Fibroblast of peridontal ligament (primary cell): ENCODE results near the gene RRH.
"Not testable (repeated sequence)": the region's sequence is repeated elsewhere in the genome, so short reads cannot be mapped to it uniquely, and the experiment has no call there.

Experiments used
- DNase-seq: peaks from one replicate; pipeline ENCODE4 v3.0.0-alpha.2; 2010; ENCODE audit errors: extremely low read depth

RRH gene, protein sequence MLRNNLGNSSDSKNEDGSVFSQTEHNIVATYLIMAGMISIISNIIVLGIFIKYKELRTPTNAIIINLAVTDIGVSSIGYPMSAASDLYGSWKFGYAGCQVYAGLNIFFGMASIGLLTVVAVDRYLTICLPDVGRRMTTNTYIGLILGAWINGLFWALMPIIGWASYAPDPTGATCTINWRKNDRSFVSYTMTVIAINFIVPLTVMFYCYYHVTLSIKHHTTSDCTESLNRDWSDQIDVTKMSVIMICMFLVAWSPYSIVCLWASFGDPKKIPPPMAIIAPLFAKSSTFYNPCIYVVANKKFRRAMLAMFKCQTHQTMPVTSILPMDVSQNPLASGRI

DNA sequence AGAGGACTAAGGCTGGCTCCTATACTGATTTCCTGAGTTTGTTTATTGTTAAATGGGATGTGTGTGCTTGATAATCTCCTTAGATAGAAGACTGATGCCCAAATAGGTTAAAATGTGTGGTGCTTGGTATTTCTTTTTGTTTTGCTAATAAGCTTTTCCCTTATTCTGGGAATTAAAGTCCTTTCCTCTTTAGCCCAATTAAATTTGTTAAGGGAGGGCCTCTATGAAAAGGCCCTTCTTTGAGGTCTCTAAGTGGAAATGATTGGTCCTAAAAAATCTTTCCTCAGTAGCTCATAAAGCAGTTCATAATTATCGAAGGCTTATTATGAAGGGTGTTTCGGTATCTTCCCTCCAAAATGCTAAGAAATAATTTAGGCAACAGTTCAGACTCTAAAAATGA lies at the start of gene RRH:
Gene RRH, plus strand, starts transcription at position 301 of the 400 bp plus-strand sequence. Its CDS starts 56 bp downstream, at position 357.
- no peak for DNase-seq

DNA sequence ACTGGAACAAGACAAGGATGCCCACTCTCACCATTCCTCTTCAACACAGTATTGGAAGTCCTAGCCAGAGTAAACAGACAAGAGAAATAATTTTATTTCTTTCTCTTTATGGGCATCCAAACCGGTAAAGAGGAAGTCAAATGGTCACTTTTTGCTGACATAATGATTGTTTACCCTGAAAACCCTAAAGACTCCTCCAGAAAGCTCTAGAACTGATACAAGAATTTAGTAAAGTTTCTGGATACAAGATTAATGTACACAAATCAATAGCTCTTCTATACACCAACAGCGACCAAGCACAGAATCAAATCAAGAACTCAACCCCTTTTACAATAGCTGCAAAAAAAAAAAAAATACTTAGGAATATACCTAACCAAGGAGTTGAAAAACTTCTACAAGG lies 45.7 kb upstream of the RRH start:
- DNase-seq: not testable (repeated sequence)

- no peak for DNase-seq
These were observed 40.9 kb upstream of the RRH start for GRCh38 chr4:109786846-109787245.

DNA sequence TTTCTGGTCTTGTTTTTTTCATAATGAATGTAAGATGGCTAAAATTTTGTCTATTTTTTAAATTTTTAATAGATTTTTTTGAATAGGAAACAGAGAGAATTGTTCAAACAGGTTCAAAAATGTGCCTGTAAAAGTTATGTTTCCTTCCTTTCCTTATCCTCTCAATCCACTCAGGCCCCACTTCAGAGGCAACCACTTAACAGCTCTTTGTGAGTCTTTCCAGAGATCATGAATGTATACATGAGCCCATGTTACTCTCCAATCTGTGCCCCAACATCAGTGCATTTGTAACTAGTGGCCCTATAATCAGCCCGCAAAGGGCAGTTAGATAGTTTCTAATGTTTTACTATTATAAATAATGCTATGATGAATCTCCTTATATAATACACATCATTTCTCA lies 40.0 kb upstream of the RRH start:
- no peak for DNase-seq

DNA sequence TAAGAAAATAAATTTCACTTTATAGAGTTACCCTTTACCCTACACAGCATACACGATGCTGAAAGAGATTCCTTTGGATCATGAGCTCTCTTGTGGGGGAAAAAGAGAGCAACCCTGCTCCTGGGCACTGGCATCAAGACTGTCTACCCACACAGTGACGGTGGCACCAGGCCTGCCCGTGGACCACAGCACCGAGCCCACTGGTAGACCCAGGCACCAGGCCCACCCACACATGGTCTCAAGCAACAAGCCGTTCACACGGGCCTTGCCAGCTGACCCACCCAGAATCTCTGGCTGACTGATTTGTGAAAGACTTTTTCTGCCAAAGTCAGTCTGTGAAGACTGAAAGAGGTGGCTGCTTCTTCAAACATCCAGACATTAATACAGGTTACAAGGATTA lies 32.7 kb upstream of the RRH start:
- DNase-seq: no peak

DNA sequence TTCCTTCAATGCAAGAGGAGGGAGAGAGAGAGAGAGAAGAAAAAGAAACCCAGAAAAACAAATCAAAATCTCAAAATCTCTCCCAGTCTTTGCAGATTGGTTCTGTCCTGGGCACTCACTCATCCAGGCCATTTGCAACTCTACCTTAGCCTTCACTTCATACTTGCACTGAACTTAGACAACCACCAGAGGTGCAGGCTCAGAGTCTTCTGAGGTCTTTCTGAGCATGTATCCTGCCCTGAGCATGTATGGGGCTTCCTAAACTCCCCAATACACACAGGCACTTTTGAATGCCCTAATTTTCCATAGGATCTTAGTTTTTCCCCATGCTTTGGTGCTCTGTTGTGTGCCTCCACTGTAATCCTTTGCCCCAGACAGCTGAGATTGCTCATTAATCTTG lies 28.9 kb upstream of the RRH start:
- no peak for DNase-seq

DNA sequence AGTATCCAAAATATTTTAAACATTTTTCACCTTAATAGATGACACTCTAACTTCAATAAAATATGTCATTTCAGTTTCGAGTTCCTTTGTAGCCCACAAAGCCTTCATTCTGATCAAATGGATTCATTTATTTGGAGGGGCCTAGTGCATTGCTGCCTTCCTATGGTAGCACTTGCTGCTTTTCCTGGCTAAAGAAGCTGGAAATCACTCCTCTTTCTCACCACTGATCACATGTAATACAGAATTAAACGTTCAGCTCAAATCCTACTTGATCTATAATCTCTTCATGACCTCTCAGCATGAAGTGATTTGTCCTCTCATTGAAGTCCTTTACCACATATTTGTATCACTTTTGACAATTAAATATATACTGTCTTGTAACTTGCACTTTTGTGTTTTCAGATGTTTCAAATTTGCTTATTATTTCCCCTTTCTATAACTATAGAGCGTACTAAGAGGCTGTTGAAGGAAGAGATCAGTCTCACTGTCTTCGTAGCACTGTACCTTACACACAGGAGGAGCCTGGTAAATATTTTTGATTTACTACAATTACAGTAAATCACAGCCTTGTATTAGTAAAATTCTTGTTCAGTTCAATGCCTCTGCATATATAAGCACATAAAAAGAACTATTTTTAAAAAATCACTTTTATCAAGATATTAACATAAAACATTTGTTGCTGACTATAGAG lies 26.5 kb upstream of the RRH start:
- no peak for DNase-seq

GRCh38 chr4:109801895-109802319 lies 25.9 kb upstream of the RRH start, which contains the start of gene CFI:
TSS of gene CFI (minus strand) at chr4:109801999. CDS start at chr4:109801971, 28 bp downstream.
- peak; percentile 81 for DNase-seq

DNA sequence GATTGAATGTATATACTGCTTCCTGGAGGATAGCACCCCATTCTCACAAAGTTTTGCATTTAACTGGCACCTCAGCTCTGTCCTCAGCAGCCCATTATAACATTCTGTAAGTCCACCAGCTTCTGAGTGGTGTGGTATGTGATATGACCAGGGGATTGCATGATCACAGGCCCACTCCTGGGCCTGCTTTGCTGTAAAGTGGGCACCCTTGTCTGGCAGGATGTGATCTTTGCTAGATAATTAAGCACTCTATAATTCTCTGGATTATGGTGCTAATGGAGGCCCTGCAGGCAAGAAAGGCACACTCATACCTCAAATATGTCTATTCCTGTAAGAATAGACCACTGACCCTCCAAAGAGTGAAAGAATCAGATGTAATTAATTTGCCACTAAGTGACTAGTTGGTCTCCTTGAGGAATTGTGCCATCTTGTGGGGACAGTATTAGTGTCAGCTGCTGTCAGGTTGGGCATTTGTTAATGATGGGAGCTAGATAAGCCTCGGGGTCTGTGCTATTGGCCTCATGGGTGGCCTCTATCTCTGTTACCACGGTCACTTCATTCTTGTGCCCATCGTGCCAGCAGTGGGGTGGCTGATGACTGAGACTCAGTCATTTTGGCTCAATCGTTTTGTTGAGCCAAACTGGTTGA lies 23.7 kb upstream of the RRH start:
- DNase-seq: peak; percentile 50

DNA sequence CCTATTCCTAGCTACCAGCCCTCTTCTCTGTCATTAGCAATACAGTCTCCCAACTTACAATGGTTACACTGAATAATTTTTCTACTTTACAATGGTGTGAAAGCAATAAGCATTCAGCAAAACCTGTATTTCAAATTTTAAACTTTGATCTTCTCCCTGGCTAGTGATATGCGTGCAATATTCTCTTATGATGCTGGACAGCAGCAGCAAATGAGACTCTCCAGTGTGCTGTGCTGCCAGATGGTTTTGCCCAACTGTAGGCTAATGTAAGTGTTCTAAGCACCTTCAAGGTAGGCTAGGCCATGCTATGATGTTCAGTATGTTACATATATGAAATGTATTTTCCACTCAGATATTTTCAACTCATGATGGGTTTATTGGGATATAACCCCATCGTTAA lies 18.1 kb upstream of the RRH start:
- DNase-seq: no peak

DNA sequence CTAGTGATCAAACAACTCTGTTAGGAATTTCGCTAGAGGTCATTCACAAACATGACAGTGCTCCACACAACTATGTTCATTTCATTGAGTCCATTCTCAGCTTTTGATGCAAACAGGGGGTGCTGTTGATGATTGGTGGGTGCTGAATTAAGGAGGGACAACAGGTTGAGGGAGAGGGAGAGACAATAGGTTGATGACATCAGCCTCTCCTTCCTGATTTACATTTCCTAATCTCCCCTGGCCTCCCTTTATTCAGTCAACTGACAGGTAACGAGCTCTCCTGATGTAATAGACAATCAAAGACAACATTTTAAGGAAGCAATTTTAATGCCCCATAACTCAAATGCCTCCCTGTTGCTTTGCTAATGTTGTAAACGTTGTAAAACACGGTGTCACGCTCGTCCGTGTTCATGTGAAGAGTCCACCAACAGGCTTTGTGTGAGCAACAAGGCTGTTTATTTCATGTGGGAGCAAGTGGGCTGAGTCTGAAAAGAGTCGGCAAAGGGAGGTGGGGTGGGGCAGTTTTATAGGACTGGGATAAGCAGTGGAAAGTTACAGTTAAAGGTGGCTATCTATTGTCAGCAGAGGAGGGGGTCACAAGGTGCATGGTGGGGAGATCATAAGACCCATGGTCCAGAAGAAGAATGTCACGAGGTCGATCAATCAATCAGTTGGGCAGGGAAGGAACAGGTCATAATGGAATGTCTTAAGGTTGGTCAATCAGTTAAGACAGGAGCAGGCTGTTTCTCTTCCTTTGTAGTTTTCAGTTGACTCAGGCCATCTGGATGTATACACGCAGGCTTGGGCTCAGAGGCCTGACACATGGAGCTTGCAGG lies 17.0 kb upstream of the RRH start:
- no peak for DNase-seq

DNA sequence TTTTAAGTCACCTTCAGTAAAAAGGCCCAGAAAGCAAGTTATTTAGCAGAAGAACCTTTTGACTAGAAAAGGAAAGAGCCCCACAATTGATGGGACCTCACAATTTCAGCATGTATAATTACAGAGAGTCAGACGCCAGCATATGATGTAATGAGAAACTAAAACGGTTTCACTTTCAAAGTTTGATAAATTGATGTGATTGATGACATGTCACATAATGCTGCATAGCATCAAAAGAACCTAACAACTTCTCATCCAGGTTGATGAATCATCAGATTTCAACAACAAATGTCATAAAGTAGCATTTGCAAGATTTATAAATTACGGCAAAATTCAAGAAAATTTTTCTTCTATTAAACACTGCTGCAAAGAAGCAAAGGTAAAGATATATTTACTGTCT lies 16.1 kb upstream of the RRH start:
- DNase-seq: peak; percentile 10

DNA sequence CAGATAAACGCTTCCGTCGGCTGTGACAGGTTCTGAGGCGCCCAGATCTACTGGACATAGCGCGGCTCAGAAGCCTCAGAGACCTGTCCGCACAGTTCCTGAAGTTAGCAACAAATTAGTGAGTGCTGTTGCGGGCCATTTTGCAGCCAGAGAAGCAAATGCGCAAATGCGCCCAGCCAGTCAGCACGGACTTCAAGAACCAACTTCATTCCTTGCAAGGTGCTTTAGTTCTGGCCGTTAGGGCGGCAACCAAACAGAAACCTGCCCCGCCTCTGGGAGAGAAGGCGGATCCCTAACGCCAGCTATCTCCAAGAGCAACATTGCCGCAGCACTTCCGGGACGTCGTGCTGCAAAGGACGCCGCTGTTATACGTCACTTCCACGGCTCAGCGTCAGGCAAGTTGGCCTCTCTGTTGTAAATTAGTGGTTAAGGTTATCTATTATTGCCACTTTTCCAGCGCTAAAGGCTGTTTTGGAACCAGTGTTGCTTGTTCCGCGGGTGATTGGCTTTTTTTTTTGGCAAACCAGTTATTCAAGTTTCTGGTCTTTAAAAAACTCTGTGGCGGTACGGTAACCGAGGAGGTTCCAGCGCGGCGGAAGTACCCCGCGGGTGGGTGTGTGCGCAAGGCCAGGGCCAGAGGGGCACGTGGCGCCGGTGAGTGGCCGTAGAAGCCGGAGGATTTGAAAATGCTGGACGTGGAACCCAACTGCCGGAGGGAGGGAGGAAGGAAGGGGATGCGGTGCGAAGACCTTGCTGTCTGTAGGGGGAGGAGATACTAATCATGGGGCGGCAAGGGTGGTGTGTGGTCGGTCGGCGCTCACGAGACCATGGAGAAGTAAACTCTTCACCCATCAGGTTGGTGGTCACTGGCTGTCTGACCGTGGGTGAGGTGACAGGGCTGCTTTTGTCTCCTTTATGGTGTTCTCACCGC lies 12.4 kb upstream of the RRH start, which contains the start of gene GAR1:
Gene GAR1, plus strand, starts transcription at position 612 of the 931 bp plus-strand sequence. CDS start 403 bp downstream, outside the sequence.
- peak; percentile 90 for DNase-seq

- no peak for DNase-seq
These were observed 11.7 kb upstream of the RRH start for GRCh38 chr4:109816082-109816442.

GRCh38 chr4:109816894-109817293 lies 10.9 kb upstream of the RRH start:
- no peak for DNase-seq

GRCh38 chr4:109818268-109818667 lies 9.5 kb upstream of the RRH start:
- DNase-seq: no peak

DNA sequence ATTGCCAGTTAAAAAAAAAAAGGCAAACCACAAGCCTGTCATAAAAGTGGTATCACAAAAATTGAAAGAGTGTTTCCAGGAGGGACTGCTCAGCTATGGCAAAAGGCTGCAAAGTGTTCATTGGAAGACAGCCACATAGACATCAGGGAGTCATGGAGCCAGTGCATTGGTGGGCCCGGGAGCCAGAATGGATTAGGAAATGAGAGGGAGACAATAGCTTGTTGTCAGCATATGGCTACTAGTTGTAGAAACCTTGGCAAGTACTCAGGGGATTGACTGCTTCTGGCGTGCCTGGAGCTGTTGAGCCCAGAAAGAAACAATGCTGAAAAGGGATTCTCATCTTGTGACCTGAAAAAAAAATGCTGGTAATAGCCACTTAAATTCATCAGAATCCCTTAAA lies 7.2 kb upstream of the RRH start:
- peak; percentile 9 for DNase-seq

DNA sequence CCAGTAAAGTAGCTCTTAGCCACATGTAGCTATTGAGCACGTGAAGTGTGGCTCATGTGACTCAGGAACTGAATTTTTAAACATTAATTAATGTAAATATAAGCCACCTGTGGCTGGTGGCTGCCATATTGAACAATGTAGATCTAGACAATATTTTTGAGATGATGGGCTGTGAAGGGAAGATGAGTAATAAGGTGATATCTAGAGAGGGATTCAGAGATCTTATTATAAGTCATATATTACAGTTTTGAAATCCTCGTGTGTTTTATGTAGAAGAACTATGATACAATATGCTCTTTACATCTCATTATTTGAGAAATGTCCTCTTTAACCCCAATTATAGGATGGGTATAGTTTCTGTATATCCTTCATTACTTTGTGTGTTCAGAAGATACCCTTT lies 6.6 kb upstream of the RRH start:
- DNase-seq: no peak

DNA sequence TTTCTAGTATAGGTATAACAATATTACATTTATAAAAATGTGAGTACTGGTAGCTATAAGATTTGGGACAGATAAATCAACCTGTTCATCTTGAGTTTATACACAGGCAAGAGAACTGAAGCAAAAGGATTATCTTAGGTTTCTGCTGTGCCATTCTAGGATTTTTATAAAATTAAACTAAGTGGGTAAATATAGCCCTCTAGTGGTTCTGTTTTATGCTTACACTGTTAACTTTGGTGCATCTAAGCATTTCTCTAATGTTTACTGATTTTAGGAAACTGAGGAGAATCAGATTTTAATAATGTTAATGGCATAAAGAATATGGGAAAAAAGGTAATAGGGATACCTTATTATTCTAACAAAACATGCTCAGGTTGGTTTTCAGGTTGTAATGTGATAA lies 1.1 kb upstream of the RRH start:
- peak; percentile 59 for DNase-seq

- no peak for DNase-seq
These were observed 6.0 kb downstream of the RRH start for GRCh38 chr4:109833756-109834155.

DNA sequence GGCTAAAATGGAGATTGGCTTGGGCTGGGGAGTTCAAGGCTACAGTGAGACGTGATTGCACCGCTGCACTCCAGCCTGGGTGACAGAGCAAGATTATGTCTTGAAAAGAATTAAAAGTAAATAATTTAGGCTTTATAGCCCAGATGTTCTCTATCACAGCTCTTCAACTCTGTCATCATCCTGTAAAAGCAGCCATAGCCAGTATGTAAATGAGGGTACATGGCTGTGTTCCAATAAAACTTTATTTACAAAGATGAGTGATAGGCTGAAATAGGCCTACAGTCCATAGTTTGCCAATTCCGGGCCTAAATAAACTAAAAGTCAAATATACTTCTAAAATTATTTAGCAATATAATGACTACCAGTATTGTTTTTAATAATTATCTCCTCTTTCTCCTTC lies 9.2 kb downstream of the RRH start:
- DNase-seq: no peak
